GM19193 (cell line): ENCODE data around the gene SERPINA1.

Source experiments
- POLR2A ChIP-seq: IDR thresholded peaks from 4 replicates; pipeline ENCODE4 v1.6.1; 2011; ENCODE audit not compliant: insufficient read depth, insufficient read length; ENCODE audit errors: extremely low read depth

SERPINA1 gene

GRCh38 chr14:94348836-94349235, 39.6 kb downstream of the SERPINA1 start:
- TF ChIP-seq POLR2A: no peak

- no peak for TF ChIP-seq POLR2A
These were observed 41.6 kb downstream of the SERPINA1 start for GRCh38 chr14:94346841-94347240.

- no peak for TF ChIP-seq POLR2A
These were observed 42.9 kb downstream of the SERPINA1 start for GRCh38 chr14:94345344-94346064.

GRCh38 chr14:94344389-94344788, 44.0 kb downstream of the SERPINA1 start:
- TF ChIP-seq POLR2A: no peak

GRCh38 chr14:94343238-94344005, 45.0 kb downstream of the SERPINA1 start:
- no peak for TF ChIP-seq POLR2A

GRCh38 chr14:94342334-94342934, 46.0 kb downstream of the SERPINA1 start:
- TF ChIP-seq POLR2A: no peak

- TF ChIP-seq POLR2A: no peak
These were observed 46.6 kb downstream of the SERPINA1 start for GRCh38 chr14:94341656-94342333.

- no peak for TF ChIP-seq POLR2A
These were observed 47.9 kb downstream of the SERPINA1 start for GRCh38 chr14:94340533-94340932.

GRCh38 chr14:94338023-94338422, 50.4 kb downstream of the SERPINA1 start:
- TF ChIP-seq POLR2A: no peak

GRCh38 chr14:94337274-94337673, 51.1 kb downstream of the SERPINA1 start:
- no peak for TF ChIP-seq POLR2A

- TF ChIP-seq POLR2A: no peak
These were observed 53.5 kb downstream of the SERPINA1 start for GRCh38 chr14:94334872-94335271.

GRCh38 chr14:94332587-94332986, 55.8 kb downstream of the SERPINA1 start:
- TF ChIP-seq POLR2A: no peak

GRCh38 chr14:94332063-94332583, 56.3 kb downstream of the SERPINA1 start:
- TF ChIP-seq POLR2A: no peak

- TF ChIP-seq POLR2A: no peak
These were observed 56.9 kb downstream of the SERPINA1 start for GRCh38 chr14:94331462-94331861.

GRCh38 chr14:94330857-94331256, 57.5 kb downstream of the SERPINA1 start:
- TF ChIP-seq POLR2A: no peak
